NK-92 treated with Interleukin-12 subunit alpha and Interleukin-12 subunit beta, amount 100 ng/mL, for 24 hours (cell line): ENCODE measurements around the gene OSBPL6.

Source experiments
- DNase-seq: peaks from one replicate; lab custom pipeline; 2025; lab: John Stamatoyannopoulos, UW

The OSBPL6 gene

DNA sequence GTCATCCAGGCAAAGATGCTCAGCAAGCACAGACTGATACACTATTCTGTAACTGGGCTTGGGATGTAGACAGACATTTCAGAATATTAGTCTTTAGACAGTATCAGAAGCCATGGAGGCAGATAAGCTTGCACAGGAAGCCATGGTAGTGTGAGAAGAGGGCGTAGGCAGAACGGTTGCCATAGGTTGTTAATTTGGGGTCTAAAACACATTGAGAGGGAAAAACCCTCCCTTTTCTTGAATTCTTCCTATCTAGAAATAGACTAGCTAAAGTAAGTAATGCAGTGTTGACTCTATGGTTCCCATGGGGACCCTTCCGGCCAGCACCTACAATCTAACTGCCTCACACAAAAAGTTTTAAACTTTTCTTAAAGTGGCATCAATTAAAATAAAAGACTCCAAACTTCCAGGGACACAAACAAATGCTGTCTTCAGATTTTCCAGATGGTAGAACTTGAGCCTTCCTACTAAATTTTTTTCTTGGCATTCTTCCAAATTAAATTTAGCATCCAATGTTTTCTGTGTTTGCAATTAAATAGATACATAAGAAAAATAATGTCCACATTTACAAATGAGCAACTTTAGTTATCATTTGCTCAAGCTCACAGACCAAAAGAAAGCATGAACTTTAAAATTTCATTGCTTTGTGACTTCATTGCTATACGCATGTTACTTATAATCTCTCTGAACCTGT lies 254.8 kb downstream of the OSBPL6 start:
- DNase-seq = no peak

DNA sequence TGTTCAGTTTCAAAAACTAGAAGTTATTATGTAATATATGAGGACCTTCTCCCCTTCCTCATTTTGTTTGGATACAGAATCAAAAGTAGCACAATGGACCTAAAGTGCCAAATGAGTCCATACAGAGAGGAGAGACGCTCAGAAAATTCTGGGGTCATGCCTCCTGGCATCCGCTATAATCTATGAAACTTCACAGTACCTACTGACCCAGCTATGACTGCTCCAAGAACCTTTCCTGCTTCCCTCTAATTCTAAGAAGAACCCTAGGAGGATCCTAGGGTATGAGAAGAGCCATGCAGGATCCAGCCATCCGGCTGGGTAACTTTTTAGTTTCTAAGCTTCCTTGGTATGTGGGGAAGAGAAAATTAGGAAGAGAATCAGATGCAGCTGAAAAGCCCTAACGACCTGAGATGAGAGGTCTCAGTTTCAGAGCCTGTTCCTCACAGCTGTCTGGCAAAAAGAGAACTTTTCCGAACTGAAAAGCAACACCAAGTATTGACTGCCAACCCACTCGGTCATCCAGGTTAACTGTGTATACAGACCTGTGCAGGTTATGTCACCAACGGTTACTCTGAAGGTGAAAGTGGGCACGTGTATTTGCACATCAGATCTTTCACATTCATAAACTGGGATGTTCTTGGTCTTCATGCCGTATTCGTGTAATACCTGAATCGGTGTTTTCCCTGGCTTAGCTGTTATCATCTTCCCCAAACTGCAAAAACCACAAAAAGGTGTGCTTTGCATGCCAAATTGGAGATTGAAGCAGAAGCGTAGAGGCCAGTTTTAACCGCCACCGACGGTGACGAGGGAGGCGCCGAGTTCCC lies 255.6 kb downstream of the OSBPL6 start:
- no peak for DNase-seq

DNA sequence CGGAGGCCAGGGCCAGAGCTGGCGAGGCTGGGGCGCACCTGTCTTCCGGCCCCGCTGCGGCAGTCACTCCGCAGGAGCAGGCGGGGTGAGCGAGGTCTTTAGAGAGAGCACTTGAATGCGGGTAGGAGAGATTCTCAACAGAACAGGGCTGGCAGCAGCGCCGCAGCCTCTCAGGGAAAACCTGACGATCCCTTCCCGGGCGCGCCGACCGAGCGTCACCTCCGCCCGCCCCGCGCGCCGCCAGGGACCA lies 256.1 kb downstream of the OSBPL6 start:
- DNase-seq = peak; percentile 68

DNA sequence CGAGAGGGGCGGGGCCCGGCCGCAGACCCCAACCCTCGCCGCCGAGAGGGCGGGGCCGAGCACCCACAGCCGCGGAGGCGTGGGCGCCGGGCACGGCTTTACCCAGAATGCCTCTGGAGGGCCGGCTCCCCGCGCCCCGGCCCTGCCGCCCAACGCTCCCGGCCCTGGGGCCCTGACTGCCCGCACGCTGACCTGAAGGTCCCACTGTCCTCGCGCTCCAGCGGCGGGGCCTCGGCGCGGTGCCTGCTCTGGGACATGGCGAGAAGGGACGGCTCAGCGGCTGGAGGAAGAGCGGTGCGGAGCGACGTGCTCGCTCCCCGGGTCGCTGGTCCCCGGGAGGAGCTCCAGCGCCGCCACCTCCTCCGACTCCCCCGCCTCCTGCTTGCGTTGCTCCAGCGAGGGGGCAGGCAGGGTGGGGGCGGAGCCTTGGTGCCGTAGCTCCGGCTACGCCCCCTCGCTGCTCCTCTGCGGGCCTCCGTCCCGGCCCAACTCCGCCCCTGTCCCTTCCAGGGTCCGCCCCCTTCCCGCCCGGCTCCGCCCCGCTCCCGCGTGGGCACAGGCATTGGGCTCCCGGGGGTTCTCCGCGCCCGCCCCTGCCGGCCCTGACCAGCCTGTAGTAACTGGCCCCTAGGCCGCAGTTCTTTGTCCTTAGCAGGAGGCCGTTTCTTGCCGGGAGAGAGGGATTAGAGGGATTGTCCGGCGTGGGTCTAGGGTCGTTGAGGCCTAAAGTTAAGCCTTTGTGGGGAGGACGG lies 256.6 kb downstream of the OSBPL6 start, which contains the start of the genes PJVK and PRKRA:
Gene PJVK (plus strand): TSS at position 605 of the 752 bp plus-strand sequence. CDS start 2,032 bp downstream, outside the sequence.
Gene PRKRA (minus strand): TSS at position 402 of the 752 bp plus-strand sequence. CDS start 145 bp downstream, at position 257.
- peak; percentile 91 for DNase-seq

DNA sequence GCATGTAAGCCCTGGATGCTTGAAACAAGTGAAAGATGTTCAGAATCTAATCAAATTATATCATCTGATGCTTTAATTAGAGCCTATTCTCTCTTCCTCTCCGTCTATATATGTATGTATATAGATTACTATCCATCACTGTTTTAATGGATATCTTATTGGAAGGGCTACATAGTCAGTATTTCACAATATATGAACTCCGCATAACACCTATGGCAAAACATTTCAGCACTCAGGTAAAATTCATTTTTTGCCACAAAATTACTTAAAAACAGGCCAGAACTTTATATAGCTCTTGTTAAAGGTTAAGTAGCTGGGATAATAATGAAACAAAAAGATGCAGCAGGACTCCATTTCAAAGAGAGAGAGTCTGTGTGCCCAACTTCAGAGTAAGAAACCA lies 258.0 kb downstream of the OSBPL6 start:
- no peak for DNase-seq
